ENCODE measurements around the gene GADL1.

GRCh38 chr3:30698549-30698948, 195.9 kb downstream of the GADL1 start:
- TF ChIP-seq, protein P1, sequence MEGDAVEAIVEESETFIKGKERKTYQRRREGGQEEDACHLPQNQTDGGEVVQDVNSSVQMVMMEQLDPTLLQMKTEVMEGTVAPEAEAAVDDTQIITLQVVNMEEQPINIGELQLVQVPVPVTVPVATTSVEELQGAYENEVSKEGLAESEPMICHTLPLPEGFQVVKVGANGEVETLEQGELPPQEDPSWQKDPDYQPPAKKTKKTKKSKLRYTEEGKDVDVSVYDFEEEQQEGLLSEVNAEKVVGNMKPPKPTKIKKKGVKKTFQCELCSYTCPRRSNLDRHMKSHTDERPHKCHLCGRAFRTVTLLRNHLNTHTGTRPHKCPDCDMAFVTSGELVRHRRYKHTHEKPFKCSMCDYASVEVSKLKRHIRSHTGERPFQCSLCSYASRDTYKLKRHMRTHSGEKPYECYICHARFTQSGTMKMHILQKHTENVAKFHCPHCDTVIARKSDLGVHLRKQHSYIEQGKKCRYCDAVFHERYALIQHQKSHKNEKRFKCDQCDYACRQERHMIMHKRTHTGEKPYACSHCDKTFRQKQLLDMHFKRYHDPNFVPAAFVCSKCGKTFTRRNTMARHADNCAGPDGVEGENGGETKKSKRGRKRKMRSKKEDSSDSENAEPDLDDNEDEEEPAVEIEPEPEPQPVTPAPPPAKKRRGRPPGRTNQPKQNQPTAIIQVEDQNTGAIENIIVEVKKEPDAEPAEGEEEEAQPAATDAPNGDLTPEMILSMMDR (IDR thresholded peaks at IDR 0.05; ENCODE audit: insufficient read depth, low read length, poor library complexity, severe bottlenecking), result no peak
- no peak for TF ChIP-seq EZH2phosphoT487 (conservative IDR thresholded peaks at IDR 0.05; ENCODE audit: low read length)
